Hematopoietic multipotent progenitor cell treated with erythropoietin and hydrocortisone succinate and interleukin-3 and kit ligand, for 15 days (in vitro differentiated cells): Measurements from ENCODE around the gene TGFB3.
"Not testable (repeated sequence)": the region's sequence is repeated elsewhere in the genome, so short reads cannot be mapped to it uniquely, and the experiment has no call there.

Source experiments
- DNase-seq: peaks from one replicate; pipeline ENCODE4 v3.0.0-alpha.2; 2015; ENCODE audit warnings: low spot score

The TGFB3 gene

DNA sequence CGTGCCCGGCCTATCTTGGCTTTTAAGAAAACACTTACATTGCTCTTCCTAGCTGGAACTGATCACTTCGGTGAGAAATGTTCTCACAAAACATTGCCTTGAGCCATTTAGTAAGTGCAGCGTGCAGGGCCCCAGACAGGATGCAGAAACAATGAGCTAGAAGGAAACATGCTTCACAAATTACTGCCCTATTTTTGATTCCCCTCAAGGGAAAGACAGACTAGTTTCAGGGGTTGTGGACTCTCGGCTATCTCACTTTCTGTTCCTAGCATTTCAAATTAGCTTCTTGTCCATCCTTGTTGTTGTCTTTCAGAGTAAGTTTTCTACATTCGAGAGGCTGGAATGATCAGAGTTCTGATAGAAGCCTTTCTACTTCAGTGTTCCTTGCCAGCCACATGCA lies 21.6 kb downstream of the TGFB3 start:
- no peak for DNase-seq

DNA sequence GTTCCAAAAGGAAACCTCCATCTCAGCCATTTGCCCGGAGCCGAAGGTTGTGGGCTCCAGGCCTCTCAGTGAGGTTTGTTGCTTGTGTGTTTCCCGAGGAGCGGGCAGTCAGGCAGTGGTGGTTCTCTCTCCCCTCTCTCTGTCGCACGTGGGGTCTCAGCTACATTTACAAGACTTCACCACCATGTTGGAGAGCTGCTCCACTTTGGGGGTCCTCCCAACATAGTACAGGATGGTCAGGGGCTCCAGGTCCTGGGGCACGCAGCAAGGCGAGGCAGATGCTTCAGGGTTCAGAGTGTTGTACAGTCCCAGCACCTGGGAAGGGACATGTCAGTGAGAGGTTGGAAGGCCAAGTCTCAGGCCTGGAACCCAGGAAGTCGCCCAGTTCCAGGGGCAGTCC lies 22.8 kb downstream of the TGFB3 start:
- DNase-seq: no peak

DNA sequence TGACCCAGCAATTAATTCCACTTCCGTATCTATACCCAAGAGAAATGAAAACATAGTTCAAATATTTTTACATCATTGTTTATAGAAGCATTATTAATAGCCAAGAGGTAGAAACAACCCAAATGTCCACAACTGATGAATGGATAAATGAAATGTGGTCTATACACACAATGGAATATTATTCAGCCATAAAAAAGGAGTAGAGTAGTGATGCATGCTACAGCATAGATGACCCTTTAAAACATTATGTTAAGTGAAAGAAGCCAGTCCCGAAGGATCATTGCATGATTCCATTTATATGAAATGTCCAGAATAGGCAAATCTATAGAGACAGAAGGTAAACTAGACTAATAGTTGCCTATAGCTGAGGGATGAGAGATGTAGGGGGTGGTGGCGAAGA lies 29.3 kb downstream of the TGFB3 start:
- no peak for DNase-seq

DNA sequence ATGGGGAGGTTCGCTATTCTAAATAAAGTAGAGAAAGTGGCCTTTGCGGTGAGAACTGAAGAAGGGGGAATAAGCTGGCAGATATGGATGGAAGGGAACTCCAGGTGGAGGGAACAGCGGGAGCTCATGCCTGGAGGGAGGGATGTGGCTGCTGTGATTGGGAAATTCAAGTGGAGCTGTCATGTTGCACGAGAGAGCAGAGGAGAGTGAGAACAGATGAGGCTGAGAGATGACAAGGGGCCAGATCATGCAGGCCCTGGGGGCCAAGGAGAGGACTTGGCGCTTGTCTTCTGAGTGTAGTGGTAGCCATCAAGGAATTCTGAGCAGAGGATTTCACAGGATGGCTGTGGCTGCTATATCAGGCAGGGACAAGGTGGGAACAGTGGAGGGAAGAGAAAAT lies 35.0 kb downstream of the TGFB3 start:
- no peak for DNase-seq

- no peak for DNase-seq
Observed at GRCh38 chr14:75944607-75945241, 37.1 kb downstream of the TGFB3 start.

GRCh38 chr14:75941030-75941429 lies 40.8 kb downstream of the TGFB3 start:
- DNase-seq: no peak

DNA sequence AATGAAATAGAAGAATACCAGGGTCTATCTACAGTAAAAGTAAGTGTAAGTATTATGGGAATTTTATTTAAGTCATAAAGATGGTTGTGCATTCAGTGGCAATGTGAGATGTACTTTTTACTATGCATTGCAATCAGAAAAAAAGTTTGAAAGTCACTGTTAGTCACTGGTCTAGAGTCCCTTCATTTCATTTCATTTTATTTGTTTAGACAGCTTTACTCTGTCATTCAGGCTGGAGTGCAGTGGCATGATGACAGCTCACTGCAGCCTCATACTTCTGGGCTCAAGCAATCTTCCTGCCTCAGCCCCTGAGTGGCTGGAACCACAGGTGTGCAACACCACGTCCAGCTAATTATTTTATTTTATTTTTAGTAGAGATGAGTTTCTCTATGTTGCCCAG lies 42.6 kb downstream of the TGFB3 start:
- DNase-seq: no peak

DNA sequence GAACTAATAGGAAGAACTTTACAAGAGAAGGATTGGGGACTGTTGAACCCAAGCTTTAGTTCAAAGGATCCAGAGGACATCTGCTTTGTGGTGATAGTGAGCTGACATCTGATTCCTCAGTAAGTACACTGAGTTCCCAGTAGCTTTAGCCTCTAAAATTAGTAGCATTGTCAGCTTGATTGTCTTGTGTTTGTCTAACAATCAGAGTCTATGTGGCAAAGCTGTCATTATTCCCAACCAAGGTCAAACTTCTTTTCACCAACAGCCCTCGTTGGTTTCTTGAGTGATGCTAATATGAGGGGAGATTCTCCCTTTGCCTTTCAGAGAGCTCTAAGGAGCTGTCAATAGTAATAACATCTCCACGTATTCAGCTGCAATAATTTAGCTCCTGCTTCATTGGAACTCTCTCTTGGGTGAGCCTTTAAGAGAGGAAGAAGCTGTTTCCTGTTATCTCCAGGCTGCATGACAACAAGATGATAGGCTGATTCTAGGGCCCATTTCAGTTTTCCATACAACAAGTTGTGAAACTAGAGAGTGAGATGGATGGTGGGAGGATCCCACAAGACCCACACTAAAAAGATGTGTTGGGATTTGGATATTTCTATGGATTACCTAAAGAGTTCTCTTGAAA lies 46.7 kb downstream of the TGFB3 start:
- no peak for DNase-seq

GRCh38 chr14:75933712-75934296 lies 48.0 kb downstream of the TGFB3 start:
- DNase-seq: no peak

DNA sequence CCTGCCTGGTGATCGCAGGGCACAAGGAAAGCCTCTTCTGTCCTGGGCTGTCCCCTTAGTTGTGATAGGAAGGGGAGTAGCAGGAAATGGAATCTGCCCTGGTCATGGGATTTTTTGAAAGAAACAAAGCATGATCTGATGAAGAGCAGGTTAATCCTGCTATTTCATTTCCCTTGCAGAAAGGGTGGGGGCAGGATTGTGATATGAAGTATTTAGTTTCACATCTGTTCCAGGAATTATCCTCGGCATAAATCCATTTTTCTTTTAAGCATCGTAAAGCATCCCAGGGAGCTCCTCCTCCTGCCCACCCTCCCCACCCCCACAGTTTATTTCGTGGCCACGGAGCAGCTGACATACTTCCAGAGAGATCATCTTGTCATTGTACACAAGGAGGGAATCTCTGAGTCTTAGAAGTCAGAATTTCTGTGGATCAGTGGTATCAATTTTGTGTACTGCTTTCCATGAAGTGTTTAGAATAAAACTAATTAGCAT lies 53.1 kb downstream of the TGFB3 start:
- no peak for DNase-seq

GRCh38 chr14:75927564-75928087 lies 54.2 kb downstream of the TGFB3 start:
- DNase-seq: no peak

- no peak for DNase-seq
Observed at GRCh38 chr14:75926431-75927115, 55.2 kb downstream of the TGFB3 start.

GRCh38 chr14:75925141-75925840 lies 56.5 kb downstream of the TGFB3 start:
- DNase-seq: not testable (repeated sequence)

DNA sequence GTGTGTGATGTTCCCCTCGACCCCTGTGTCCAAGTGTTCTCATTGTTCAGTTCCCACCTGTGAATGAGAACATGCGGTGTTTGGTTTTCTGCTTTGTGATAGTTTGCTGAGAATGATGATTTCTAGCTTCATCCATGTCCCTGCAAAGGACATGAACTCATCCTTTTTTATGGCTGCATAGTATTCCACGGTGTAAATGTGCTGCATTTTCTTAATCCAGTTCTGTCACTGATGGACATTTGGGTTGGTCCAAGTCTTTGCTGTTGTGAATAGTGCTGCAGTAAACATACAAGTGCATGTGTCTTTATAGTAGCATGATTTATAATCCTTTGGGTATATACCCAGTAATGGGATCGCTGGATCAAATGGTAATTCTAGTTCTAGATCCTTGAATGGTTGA lies 61.4 kb downstream of the TGFB3 start:
- DNase-seq: not testable (repeated sequence)

GRCh38 chr14:75917946-75918335 lies 63.9 kb downstream of the TGFB3 start:
- DNase-seq: no peak

DNA sequence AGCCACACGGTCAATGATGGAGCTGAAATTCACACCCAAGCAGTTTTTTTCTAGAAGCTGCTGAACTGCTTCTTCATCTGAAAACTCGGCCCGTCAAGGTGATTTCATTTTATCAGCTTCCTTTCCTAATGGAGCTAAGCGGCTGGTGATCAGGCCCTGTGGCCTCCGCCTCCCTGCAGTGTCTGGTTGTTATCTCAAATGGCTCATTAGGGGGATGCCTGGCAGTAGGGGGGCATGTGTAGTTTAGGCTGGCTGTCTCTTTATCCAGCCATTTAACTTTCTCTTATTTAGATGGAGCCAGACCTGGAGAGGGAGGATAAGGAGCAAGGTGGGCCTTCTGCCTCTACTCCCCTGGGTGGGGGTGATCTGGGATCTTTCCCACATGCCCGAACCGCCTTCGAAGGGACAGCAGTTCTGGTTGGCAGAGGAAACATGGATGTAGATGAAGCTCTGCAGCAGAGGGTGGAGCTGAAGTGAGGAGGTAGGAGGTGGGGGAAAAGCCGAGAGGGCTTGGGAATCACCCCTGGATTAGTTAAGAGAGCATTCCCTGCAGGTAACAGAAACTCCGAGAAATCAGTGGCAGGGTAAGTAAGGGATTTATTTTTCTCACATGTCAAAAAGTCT lies 64.4 kb downstream of the TGFB3 start:
- DNase-seq: no peak

GRCh38 chr14:75915045-75915444 lies 66.8 kb downstream of the TGFB3 start:
- DNase-seq: no peak

GRCh38 chr14:75913183-75913582 lies 68.6 kb downstream of the TGFB3 start:
- no peak for DNase-seq

- DNase-seq: no peak
Observed at GRCh38 chr14:75911883-75912282, 69.9 kb downstream of the TGFB3 start.

DNA sequence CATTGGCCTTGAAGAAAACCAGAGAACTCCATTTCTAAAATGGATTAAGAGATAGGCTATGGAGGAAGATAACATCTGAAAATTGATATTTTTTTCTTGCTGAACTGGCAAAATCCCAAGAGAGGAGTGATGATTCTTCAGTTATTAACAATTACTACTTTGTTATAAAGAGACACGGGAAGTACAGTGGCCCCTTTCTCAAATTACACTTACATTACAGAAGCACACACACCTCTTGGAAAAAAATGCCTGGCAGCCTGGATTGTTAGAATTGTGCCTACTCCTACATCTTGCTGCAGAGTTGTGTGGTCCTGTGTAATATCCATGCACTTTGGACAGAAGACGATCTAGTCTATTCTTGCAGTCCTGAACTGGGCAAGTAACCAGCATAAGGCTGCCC lies 71.7 kb downstream of the TGFB3 start:
- DNase-seq: no peak

DNA sequence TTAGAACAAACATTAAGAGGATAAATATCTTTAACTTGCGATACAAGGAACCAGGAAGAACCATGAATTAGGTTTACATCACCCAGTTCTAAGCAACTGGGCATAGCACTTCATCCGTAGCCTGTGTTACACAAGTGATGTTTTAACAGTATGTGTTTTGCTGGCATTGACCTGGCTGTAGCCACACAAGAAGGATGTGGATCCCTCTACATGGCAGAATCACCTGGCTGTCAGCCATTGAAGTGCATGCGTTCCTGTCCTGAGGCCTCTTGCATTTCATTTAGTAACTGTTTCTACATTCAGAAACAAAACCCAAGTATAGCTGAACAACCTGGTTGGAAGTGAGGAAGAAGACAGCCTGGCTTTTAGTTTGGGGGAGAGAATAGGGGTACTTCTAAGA lies 72.2 kb downstream of the TGFB3 start:
- no peak for DNase-seq
